ENCODE results near the gene OSBPL6.

DNA sequence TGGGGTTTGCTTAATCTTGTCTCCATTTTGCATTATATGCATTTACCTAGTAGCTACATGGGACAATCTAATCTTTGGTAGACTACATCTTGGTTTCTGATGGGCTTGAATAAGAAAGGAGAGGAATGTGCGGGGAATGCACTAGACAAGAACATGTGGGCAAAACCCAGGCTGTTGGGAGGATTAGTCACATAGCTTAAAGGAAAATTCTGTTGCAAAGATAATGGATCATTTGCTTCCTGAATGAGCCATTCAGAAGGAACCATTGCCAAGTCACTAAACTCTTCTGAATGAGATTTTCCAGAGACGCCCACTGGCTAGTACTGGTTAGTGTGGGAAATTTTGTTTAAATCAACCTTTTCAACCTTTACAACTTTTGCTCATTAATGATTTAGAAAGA, 84.8 kb downstream of the OSBPL6 start:
- no peak for TF ChIP-seq POLR2A (IDR thresholded peaks at IDR 0.05; ENCODE audit: low read depth)
- TF ChIP-seq, protein P1, sequence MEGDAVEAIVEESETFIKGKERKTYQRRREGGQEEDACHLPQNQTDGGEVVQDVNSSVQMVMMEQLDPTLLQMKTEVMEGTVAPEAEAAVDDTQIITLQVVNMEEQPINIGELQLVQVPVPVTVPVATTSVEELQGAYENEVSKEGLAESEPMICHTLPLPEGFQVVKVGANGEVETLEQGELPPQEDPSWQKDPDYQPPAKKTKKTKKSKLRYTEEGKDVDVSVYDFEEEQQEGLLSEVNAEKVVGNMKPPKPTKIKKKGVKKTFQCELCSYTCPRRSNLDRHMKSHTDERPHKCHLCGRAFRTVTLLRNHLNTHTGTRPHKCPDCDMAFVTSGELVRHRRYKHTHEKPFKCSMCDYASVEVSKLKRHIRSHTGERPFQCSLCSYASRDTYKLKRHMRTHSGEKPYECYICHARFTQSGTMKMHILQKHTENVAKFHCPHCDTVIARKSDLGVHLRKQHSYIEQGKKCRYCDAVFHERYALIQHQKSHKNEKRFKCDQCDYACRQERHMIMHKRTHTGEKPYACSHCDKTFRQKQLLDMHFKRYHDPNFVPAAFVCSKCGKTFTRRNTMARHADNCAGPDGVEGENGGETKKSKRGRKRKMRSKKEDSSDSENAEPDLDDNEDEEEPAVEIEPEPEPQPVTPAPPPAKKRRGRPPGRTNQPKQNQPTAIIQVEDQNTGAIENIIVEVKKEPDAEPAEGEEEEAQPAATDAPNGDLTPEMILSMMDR (IDR thresholded peaks at IDR 0.05), result no peak
